Endothelial cell of umbilical vein (primary cell): ENCODE data around the gene BPIFB3. TPM values are rescaled to one million over a fixed set of nuclear protein-coding genes. Genes with fewer than 3 reads are reported as not detected.

Experiments used
- BruUV-seq: library from RNA; stranded (reverse); fragments of 400-500 nt; replicated peaks from 2 replicates; lab custom pipeline; 2021; lab: Mats Ljungman, UMichigan
- CTCF ChIA-PET: fragments of 300-600, 350-600 bp; sonication (Branson Sonifier 250); formaldehyde crosslinking; loops from one replicate; lab custom pipeline; 2021; ENCODE audit warnings: antibody characterized with exemption, inconsistent platforms; lab: Charles Lee
- POLR2A ChIA-PET: fragments of 300-600, 350-600 bp; sonication (Branson Sonifier 250); formaldehyde crosslinking; loops from one replicate; lab custom pipeline; 2021; ENCODE audit warnings: antibody characterized with exemption, inconsistent platforms; lab: Charles Lee
- DNase-seq: peaks from one replicate; pipeline ENCODE4 v3.0.0-alpha.2; 2011; ENCODE audit warnings: low read depth, low spot score
- FAIRE-seq: peaks from 2 replicates; lab custom pipeline; 2011; peaks lifted over from hg19 to GRCh38; lab: Jason Lieb, UNC
- H2AFZ ChIP-seq: 2 replicates; pipeline ENCODE4 v1.6.0; 2012; ENCODE audit warnings: low read depth, low read length, control low read depth, inconsistent platforms
- H3K27ac ChIP-seq: 2 replicates; pipeline ENCODE4 v1.5.1; 2011; ENCODE audit warnings: low read depth, mild to moderate bottlenecking, control low read depth, low read length, moderate library complexity; ENCODE audit not compliant: insufficient read depth
- H3K27me3 ChIP-seq, 2 experiments: 2 replicates each; pipeline versions ENCODE4 v1.6.0 to v1.6.1; 2011; ENCODE audit warnings: low read length in 2 of 2, mixed read lengths in 1 of 2; ENCODE audit not compliant: control insufficient read depth in 2 of 2, insufficient read depth in 2 of 2
- H3K36me3 ChIP-seq, 2 experiments: 2 replicates in 1 of 2; 3 replicates in 1 of 2; pipeline ENCODE4 v1.5.1; 2011; ENCODE audit warnings: low read length in 2 of 2, mild to moderate bottlenecking in 1 of 2, moderate library complexity in 1 of 2; ENCODE audit not compliant: control insufficient read depth in 2 of 2, insufficient read depth in 2 of 2; ENCODE audit errors: extremely low read depth in 1 of 2
- H3K4me1 ChIP-seq: 3 replicates; pipeline ENCODE4 v1.5.1; 2011; ENCODE audit warnings: mild to moderate bottlenecking, low read length; ENCODE audit not compliant: control insufficient read depth, insufficient read depth; ENCODE audit errors: extremely low read depth
- H3K4me2 ChIP-seq: 2 replicates; pipeline ENCODE4 v1.6.1; 2011; ENCODE audit warnings: low read length, control low read depth, mixed read lengths; ENCODE audit not compliant: insufficient read depth
- H3K4me3 ChIP-seq, 3 experiments: fragments of 200-600 bp in 1 of 3; sonication (generic), shearing (Covaris generic) in 1 of 3; replicated peaks in 1 of 3; 2 replicates each; pipeline ENCODE4 v1.5.1; 2011 to 2016; ENCODE audit warnings: control low read depth in 3 of 3, low read length in 3 of 3, mild to moderate bottlenecking in 2 of 3, inconsistent platforms in 1 of 3, low read depth in 1 of 3, moderate library complexity in 1 of 3; ENCODE audit not compliant: insufficient read depth in 1 of 3
- H3K79me2 ChIP-seq: 2 replicates; pipeline ENCODE4 v1.6.0; 2012; ENCODE audit warnings: low read length, inconsistent platforms; ENCODE audit not compliant: control insufficient read depth, insufficient read depth
- H3K9ac ChIP-seq: replicated peaks from 2 replicates; pipeline ENCODE3; 2011; ENCODE audit warnings: low read length, control low read depth; ENCODE audit not compliant: insufficient read depth; ENCODE audit errors: extremely low read depth
- H3K9me1 ChIP-seq: replicated peaks from 3 replicates; pipeline ENCODE4 v1.6.0; 2011; ENCODE audit warnings: mild to moderate bottlenecking, low read length; ENCODE audit not compliant: control insufficient read depth, insufficient read depth; ENCODE audit errors: extremely low read depth
- H3K9me3 ChIP-seq: replicated peaks from 2 replicates; pipeline ENCODE4 v1.5.1; 2012; ENCODE audit warnings: low read length, inconsistent platforms; ENCODE audit not compliant: control insufficient read depth, insufficient read depth
- H4K20me1 ChIP-seq: replicated peaks from 2 replicates; pipeline ENCODE3; 2011; ENCODE audit warnings: mild to moderate bottlenecking, low read length; ENCODE audit not compliant: control insufficient read depth, insufficient read depth; ENCODE audit errors: extremely low read depth
- EZH2 ChIP-seq: IDR thresholded peaks from 2 replicates; pipeline ENCODE4 v1.6.1; 2012; ENCODE audit warnings: borderline replicate concordance, low read depth, mild to moderate bottlenecking, moderate library complexity, low read length, inconsistent platforms; ENCODE audit not compliant: severe bottlenecking
- FOS ChIP-seq: IDR thresholded peaks from 2 replicates; pipeline ENCODE4 v1.6.1; 2011; ENCODE audit warnings: mild to moderate bottlenecking, low read length, moderate library complexity, borderline replicate concordance; ENCODE audit not compliant: insufficient read depth
- GATA2 ChIP-seq: IDR thresholded peaks from 2 replicates; pipeline ENCODE4 v1.7.0; 2011; ENCODE audit warnings: low read depth, mild to moderate bottlenecking, moderate library complexity, mixed read lengths, low read length; ENCODE audit not compliant: insufficient read length, insufficient read depth
- MAX ChIP-seq: IDR thresholded peaks from 2 replicates; pipeline ENCODE4 v1.6.1; 2011; ENCODE audit not compliant: insufficient read depth, insufficient read length
- MYC ChIP-seq: IDR thresholded peaks from one replicate; pipeline ENCODE4 v1.6.1; 2011; ENCODE audit warnings: mild to moderate bottlenecking, low read depth, low read length
- POLR2A ChIP-seq: IDR thresholded peaks from 2 replicates; pipeline ENCODE4 v1.6.1; 2012; ENCODE audit warnings: low read depth, mild to moderate bottlenecking, control low read depth, low read length
- dilution Hi-C: fragments of 300-500 bp; cut with MboI; formaldehyde crosslinking; loops from one replicate; pipeline ENCODE4 v1.15.0; 2019; ENCODE audit warnings: low sequenced_read_pairs; ENCODE audit not compliant: extremely low pct_ligation_motif_present
- intact Hi-C: fragments of 100-400 bp; cut with micrococcal nuclease; formaldehyde crosslinking; loops from one replicate; pipeline ENCODE4 v1.10.0; 2022
- polyA plus RNA-seq, 4 experiments: library from polyadenylated mRNA; depleted of rRNA in 3 of 4; stranded (reverse) in 3 of 4; unstranded in 1 of 4; fragments of >200 nt; gene quantifications; 2 replicates each; pipeline versions ENCODE4 v1.2.1 to v1.2.3, GENCODE V29; 2011 to 2012; ENCODE audit warnings: missing spikeins in 1 of 4
- total RNA-seq: library from RNA; stranded (reverse); gene quantifications from 2 replicates; pipeline ENCODE4 v1.2.3, GENCODE V29; 2021
- TF ChIP-seq, protein P1 (sequence below), 2 donors: IDR thresholded peaks; 1 replicate in 1 of 2; 2 replicates in 1 of 2; pipeline ENCODE4 v1.5.1; 2011; ENCODE audit warnings: low read length in 2 of 2, mild to moderate bottlenecking in 2 of 2, moderate library complexity in 2 of 2, control low read depth in 1 of 2, inconsistent platforms in 1 of 2, low read depth in 1 of 2; ENCODE audit not compliant: insufficient read depth in 1 of 2; ENCODE audit errors: extremely low read depth in 1 of 2

BPIFB3 gene
- total and polyA plus RNA-seq, 2 donors (not counting 3 experiments of a cell fraction or from before 2014, with no cell fraction given): not detected

GRCh38 chr20:33023439-33024242 lies 30.1 kb upstream of the BPIFB3 start:
- TF ChIP-seq, protein P1, sequence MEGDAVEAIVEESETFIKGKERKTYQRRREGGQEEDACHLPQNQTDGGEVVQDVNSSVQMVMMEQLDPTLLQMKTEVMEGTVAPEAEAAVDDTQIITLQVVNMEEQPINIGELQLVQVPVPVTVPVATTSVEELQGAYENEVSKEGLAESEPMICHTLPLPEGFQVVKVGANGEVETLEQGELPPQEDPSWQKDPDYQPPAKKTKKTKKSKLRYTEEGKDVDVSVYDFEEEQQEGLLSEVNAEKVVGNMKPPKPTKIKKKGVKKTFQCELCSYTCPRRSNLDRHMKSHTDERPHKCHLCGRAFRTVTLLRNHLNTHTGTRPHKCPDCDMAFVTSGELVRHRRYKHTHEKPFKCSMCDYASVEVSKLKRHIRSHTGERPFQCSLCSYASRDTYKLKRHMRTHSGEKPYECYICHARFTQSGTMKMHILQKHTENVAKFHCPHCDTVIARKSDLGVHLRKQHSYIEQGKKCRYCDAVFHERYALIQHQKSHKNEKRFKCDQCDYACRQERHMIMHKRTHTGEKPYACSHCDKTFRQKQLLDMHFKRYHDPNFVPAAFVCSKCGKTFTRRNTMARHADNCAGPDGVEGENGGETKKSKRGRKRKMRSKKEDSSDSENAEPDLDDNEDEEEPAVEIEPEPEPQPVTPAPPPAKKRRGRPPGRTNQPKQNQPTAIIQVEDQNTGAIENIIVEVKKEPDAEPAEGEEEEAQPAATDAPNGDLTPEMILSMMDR (IDR thresholded peaks at IDR 0.05; ENCODE audit: extremely low read depth in 1 of 2, insufficient read depth in 1 of 2, low read depth in 1 of 2, low read length in 2 of 2): no peak
- TF ChIP-seq MYC (no peak), GATA2 (no peak), MAX (no peak), FOS (no peak), POLR2A (no peak), EZH2 (no peak)
- Histone ChIP-seq H3K9me1 (no peaks in the 10 kb centered on the region), H3K4me1 (no peaks in the 10 kb centered on the region), H3K79me2 (no peaks in the 10 kb centered on the region), H3K36me3 (no peaks in the 10 kb centered on the region), H3K4me3 (no peak overlapping the region), H2AFZ (no peak overlapping the region), H3K27ac (no peak overlapping the region), H3K27me3 (no peaks in the 10 kb centered on the region), H4K20me1 (no peaks in the 10 kb centered on the region), H3K9ac (no peak overlapping the region), H3K9me3 (no peaks in the 10 kb centered on the region), H3K4me2 (no peak overlapping the region)
- FAIRE-seq (no peak), DNase-seq (no peak)
- no TSS peak for BruUV-seq
- ChIA-PET CTCF (no interaction called here), POLR2A (no interaction called here)
- dilution Hi-C loops (no loop called here), intact Hi-C loops (no loop called here)
